Thyroid gland (tissue), 4 donors: ENCODE measurements around the gene BSG. TPM values are rescaled to one million over a fixed set of nuclear protein-coding genes. Genes with fewer than 3 reads are reported as not detected.

Experiments
- DNase-seq, 2 donors: peaks; one replicate each; pipeline ENCODE4 v3.0.0-alpha.2; 2019
- H3K27ac ChIP-seq, 3 donors: fragments of 200-600 bp; sonication (generic); 1 replicate in 2 of 3; 2 replicates in 1 of 3; pipeline ENCODE4 v1.5.1; 2016 to 2019; ENCODE audit warnings: mild to moderate bottlenecking in 1 of 3, moderate library complexity in 1 of 3
- H3K27me3 ChIP-seq: fragments of 200-600 bp; sonication (generic); one replicate; pipeline ENCODE4 v1.5.1; 2019
- H3K36me3 ChIP-seq, 2 donors: fragments of 200-600 bp; sonication (generic); one replicate each; pipeline ENCODE4 v1.5.1; 2016 to 2019
- H3K4me1 ChIP-seq, 2 donors: fragments of 200-600 bp; sonication (generic); one replicate each; pipeline ENCODE4 v1.5.1; 2017 to 2019
- H3K4me3 ChIP-seq, 3 donors: fragments of 200-600 bp; sonication (generic); replicated peaks in 1 of 3; 1 replicate in 2 of 3; 2 replicates in 1 of 3; pipeline ENCODE4 v1.5.1; 2016; ENCODE audit warnings: mild to moderate bottlenecking in 1 of 3
- H3K9me3 ChIP-seq: fragments of 200-600 bp; sonication (generic); one replicate; pipeline ENCODE4 v1.5.1; 2017
- POLR2A ChIP-seq, 2 donors: fragments of 450-650 bp; IDR thresholded peaks; one replicate each; pipeline ENCODE4 v1.6.1; 2017; ENCODE audit warnings: antibody characterized with exemption in 2 of 2, mild to moderate bottlenecking in 2 of 2, moderate library complexity in 1 of 2
- WGBS, 2 donors: methylation state at CpG; one replicate each; pipeline ENCODE4 v1.1.5; 2017; 5-methylcytosine and 5-hydroxymethylcytosine counted together
- intact Hi-C: fragments of 100-400 bp; cut with DNase I; formaldehyde crosslinking; loops from one replicate; pipeline ENCODE4 v1.15.1; 2023
- total RNA-seq, 4 donors: library from RNA; depleted of rRNA; stranded (reverse); fragments of >200 nt; gene quantifications; one replicate each; pipeline ENCODE4 v1.2.3, GENCODE V29; 2016
- TF ChIP-seq, protein P1 (sequence below), 6 experiments: fragments of 200-600 bp in 3 of 6; fragments of 450-650 bp in 3 of 6; sonication (generic) in 3 of 6; IDR thresholded peaks; one replicate each; pipeline ENCODE4 v1.5.1; 2016 to 2019; ENCODE audit warnings: antibody characterized with exemption in 6 of 6, mild to moderate bottlenecking in 2 of 6, inconsistent platforms in 1 of 6, moderate library complexity in 1 of 6

BSG gene
- total RNA-seq, 4 donors from 2014 or later = 349 to 702 (median 569) TPM

DNA sequence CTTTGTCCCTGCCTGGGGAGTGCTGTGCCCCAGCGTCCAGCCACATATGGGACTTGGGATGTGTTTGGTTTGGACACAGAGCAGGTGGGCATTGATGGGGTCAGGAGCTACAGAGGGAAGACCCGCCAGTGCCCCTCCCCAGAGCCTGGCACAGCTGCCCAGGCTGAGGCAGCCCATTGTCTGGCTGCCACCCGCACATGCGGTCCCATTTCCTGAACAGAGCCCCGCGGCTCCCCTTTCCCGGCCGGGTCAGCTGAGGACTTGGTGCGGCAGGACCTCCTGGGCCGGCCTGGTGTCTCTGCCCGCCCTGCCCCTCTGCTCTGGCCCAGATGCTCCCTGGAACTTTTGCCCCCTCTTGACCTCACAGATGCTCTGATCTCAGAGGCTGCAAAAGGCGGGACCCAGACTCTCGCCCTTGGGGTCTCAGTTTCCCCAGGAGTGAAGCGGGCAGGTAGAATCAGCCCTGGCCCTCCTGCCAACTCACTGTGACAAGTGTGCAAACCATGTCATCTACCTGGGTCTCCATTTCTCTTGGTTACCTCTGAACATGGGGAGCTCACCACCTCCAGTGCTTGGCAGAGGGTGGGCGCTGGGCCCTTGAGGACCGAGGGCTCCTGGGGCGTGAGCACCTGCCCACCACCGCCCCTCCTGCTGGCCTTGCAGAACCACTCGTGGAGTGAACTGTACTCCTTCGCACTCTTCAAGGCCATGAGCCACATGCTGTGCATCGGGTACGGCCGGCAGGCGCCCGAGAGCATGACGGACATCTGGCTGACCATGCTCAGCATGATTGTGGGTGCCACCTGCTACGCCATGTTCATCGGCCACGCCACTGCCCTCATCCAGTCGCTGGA, 35.1 kb downstream of the BSG start:
- TF ChIP-seq POLR2A (IDR thresholded peaks at IDR 0.05) = no peak
- TF ChIP-seq, protein P1, sequence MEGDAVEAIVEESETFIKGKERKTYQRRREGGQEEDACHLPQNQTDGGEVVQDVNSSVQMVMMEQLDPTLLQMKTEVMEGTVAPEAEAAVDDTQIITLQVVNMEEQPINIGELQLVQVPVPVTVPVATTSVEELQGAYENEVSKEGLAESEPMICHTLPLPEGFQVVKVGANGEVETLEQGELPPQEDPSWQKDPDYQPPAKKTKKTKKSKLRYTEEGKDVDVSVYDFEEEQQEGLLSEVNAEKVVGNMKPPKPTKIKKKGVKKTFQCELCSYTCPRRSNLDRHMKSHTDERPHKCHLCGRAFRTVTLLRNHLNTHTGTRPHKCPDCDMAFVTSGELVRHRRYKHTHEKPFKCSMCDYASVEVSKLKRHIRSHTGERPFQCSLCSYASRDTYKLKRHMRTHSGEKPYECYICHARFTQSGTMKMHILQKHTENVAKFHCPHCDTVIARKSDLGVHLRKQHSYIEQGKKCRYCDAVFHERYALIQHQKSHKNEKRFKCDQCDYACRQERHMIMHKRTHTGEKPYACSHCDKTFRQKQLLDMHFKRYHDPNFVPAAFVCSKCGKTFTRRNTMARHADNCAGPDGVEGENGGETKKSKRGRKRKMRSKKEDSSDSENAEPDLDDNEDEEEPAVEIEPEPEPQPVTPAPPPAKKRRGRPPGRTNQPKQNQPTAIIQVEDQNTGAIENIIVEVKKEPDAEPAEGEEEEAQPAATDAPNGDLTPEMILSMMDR (IDR thresholded peaks at IDR 0.05) = no peak
- DNase-seq = no peak
- Histone ChIP-seq H3K4me3 (no peak overlapping the region), H3K9me3 (no peaks in the 10 kb centered on the region), H3K4me1 (peaks cover 0 to 8% of the 10 kb centered on the region in 2 donors), H3K27me3 (no peaks in the 10 kb centered on the region), H3K36me3 (no peaks in the 10 kb centered on the region), H3K27ac (no peak overlapping the region)
- intact Hi-C loops = no loop called here
- WGBS, 2 donors = 86 to 87% methylated on average over 20 to 30 of the region's 30 CpGs

DNA sequence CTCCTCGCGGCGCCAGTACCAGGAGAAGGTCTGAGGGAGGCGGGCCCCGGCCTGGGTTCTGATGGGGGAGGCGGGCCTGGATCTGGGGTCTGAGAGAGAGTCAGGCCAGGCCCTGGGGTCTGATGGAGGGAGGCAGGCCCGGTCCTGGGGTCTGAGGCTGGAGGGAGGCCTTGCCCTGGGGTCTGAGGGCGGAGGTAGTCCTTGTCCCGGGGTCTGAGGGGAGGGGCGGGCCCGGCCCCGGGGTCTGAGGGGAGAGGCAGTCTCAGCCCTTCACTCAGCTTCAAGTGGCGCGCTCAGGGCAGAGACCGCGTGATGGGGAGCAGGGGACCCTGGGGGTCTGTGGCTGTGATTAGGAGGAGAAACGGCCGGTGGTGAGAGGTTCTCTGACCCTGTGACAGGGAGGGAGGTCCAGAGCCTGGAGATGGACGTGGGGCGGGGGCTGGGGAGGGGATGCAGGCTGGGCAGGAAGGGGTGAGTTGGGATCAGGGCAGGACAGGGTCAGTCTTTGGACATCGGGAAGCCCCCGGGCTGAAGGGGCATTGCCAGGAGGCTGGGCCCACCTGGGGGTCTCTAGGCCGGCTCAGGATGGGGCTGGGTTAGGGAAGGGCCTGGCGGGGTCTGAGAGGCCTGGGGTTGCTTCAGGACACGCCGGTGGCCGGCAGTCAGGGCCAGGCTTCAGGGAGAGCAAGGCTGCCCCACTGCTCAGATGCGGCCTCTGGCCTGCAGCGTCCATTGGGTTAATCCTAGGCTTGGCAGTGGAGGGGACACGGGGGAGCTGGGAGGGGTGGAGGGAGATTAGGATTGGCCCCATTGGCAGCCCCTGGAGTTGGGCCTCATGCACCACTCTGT, 36.0 kb downstream of the BSG start:
- no peak overlapping the region for H3K27ac ChIP-seq
- H3K36me3 ChIP-seq = no peaks in the 10 kb centered on the region
- intact Hi-C loops = no loop called here
- no peak overlapping the region for H3K4me3 ChIP-seq
- WGBS, 2 donors = 78 to 82% methylated on average over 24 to 25 of the region's 30 CpGs
- H3K27me3 ChIP-seq = no peaks in the 10 kb centered on the region
- no peaks in the 10 kb centered on the region for H3K9me3 ChIP-seq
- no peak for TF ChIP-seq POLR2A (IDR thresholded peaks at IDR 0.05)
- TF ChIP-seq, protein P1 (IDR thresholded peaks at IDR 0.05) = no peak
- DNase-seq = no peak
- peaks cover 0 to 8% of the 10 kb centered on the region in 2 donors for H3K4me1 ChIP-seq

DNA sequence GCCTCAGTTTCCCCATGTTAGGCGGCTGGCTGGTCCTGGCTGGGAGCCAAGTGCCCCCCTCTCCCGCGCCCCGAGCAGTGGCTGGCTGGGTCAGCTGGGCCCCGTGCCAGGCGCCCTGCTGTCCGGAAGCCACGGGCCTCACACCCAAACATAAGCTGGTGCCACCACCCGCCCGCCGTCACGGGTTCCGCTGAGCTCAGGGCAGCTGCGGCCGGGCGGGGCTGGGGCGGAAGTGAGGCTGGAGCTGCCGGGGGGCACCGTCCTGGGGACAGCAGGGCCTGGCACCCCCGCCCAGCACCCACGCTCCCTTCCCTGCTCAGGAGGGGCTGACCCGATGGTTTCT, 36.6 kb downstream of the BSG start:
- H3K36me3 ChIP-seq = no peaks in the 10 kb centered on the region
- intact Hi-C loops = no loop called here
- H3K4me1 ChIP-seq = peaks cover 0 to 8% of the 10 kb centered on the region in 2 donors
- no peaks in the 10 kb centered on the region for H3K27me3 ChIP-seq
- H3K4me3 ChIP-seq = no peak overlapping the region
- DNase-seq = no peak
- 50% methylated on average over 2 of the region's 22 CpGs; no CpG with 5 or more reads in 1 of the 2 donors for WGBS, 2 donors
- H3K9me3 ChIP-seq = no peaks in the 10 kb centered on the region
- TF ChIP-seq, protein P1 (IDR thresholded peaks at IDR 0.05) = no peak
- TF ChIP-seq POLR2A (IDR thresholded peaks at IDR 0.05) = no peak
- H3K27ac ChIP-seq = no peak overlapping the region

DNA sequence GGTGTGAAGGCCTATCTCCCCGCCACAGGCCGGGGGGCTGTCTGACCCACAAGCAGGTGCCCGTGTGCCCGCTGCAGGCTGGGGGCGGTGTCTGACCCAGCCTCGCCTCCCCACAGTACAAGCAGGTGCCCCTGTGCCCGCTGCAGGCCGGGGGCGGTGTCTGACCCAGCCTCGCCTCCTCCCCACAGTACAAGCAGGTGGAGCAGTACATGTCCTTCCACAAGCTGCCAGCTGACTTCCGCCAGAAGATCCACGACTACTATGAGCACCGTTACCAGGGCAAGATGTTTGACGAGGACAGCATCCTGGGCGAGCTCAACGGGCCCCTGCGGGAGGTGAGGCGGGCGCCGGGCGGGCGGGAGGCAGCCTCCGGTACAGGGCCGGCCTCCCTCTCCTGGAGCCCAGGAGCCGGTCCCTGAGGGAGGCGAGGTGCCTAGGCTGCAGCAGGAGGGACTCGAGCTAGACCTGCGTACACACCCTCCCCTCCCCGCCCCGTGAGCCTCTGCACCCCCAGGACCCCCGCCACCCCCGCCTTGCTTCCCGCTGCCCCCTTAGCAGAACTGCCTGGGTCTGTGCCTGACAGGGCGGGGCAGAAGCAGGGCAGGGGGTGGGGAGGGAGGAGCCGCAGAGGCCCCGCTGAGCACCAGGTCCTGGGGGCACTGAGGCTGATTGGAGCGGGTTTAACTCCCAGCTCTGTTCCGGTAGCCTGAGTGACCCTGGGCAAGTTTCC, 37.8 kb downstream of the BSG start:
- intact Hi-C loops = no loop called here
- Histone ChIP-seq H3K4me3 (no peak overlapping the region), H3K27ac (no peak overlapping the region)

More for the DNA sequence above, 37.8 kb downstream of the BSG start:
- DNase-seq = no peak
- no peaks in the 10 kb centered on the region for H3K36me3 ChIP-seq
- H3K9me3 ChIP-seq = no peaks in the 10 kb centered on the region
- no peaks in the 10 kb centered on the region for H3K27me3 ChIP-seq
- TF ChIP-seq POLR2A (IDR thresholded peaks at IDR 0.05) = no peak
- TF ChIP-seq, protein P1 (IDR thresholded peaks at IDR 0.05) = no peak
- H3K4me1 ChIP-seq = peaks cover 0 to 8% of the 10 kb centered on the region in 2 donors
- 63 to 85% methylated on average over 4 to 17 of the region's 38 CpGs for WGBS, 2 donors
